OCI-LY3 (cell line): ENCODE measurements around the gene FADS3.

Experiments
- EZH2phosphoT487 ChIP-seq: fragments of 200-600 bp; shearing (Covaris generic); IDR thresholded peaks from 2 replicates; pipeline ENCODE4 v1.6.1; 2018; ENCODE audit warnings: antibody characterized with exemption, mixed run types, low read depth
- TF ChIP-seq, protein P1 (sequence below): fragments of 200-600, 300-600 bp; sonication (generic); IDR thresholded peaks from 2 replicates; pipeline ENCODE4 v1.5.1; 2014; ENCODE audit warnings: antibody characterized with exemption, low read length, low read depth

DNA sequence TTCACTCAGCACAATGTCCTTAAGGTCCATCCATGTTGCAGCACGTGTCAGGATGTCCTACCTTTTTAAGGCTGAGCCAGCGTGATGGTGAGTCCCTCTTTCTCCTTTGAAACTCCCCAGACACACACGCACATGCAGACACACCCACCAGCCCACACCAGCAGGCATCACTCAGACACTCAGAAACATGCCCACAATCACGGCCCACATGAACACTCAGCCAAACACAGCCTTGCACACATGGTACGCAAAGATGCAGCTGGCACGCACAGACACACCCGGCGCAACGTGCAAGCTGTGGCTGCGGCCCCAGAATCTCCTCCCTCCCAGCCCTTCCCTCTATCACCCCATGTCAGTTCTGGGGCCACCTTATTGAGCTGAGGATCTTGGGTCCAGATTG lies 8.0 kb downstream of the FADS3 start:
- TF ChIP-seq, protein P1, sequence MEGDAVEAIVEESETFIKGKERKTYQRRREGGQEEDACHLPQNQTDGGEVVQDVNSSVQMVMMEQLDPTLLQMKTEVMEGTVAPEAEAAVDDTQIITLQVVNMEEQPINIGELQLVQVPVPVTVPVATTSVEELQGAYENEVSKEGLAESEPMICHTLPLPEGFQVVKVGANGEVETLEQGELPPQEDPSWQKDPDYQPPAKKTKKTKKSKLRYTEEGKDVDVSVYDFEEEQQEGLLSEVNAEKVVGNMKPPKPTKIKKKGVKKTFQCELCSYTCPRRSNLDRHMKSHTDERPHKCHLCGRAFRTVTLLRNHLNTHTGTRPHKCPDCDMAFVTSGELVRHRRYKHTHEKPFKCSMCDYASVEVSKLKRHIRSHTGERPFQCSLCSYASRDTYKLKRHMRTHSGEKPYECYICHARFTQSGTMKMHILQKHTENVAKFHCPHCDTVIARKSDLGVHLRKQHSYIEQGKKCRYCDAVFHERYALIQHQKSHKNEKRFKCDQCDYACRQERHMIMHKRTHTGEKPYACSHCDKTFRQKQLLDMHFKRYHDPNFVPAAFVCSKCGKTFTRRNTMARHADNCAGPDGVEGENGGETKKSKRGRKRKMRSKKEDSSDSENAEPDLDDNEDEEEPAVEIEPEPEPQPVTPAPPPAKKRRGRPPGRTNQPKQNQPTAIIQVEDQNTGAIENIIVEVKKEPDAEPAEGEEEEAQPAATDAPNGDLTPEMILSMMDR = no peak
- no peak for TF ChIP-seq EZH2phosphoT487
